Posterior vena cava (tissue), 2 donors: Measurements from ENCODE around the gene PRICKLE4. TPM values are rescaled to one million over a fixed set of nuclear protein-coding genes. Genes with fewer than 3 reads are reported as not detected.

Experiments
- DNase-seq: peaks from one replicate; pipeline ENCODE4 v3.0.0-alpha.2; 2020; ENCODE audit warnings: low spot score
- intact Hi-C, 2 donors: fragments of 100-400 bp; cut with DNase I; formaldehyde crosslinking; loops; one replicate each; pipeline versions ENCODE4 v1.14.1 to v1.14.2; 2022 to 2023
- long read RNA-seq, 2 donors: library from polyadenylated mRNA; unstranded; transcript quantifications; one replicate each; pipeline ENCODE4 v2.0.0, GENCODE V29; 2020 to 2021
- total RNA-seq, 2 donors: library from RNA; stranded (reverse); fragmentation: NEBNext Ultra II Directional; extraction: Animal tissue kit (Norgen Biotek cat#: 25700); gene quantifications; one replicate each; pipeline ENCODE4 v1.2.1, GENCODE V29; 2021
- donor health status: DM: yes; HTN: yes; CAD: no.
- donor health status: DM: yes; HTN: yes; CAD: no.

PRICKLE4 gene, protein sequence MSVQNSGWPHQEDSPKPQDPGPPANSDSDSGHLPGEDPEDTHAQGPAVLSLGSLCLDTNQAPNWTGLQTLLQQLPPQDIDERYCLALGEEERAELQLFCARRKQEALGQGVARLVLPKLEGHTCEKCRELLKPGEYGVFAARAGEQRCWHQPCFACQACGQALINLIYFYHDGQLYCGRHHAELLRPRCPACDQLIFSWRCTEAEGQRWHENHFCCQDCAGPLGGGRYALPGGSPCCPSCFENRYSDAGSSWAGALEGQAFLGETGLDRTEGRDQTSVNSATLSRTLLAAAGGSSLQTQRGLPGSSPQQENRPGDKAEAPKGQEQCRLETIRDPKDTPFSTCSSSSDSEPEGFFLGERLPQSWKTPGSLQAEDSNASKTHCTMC
- 1 to 10 TPM; 1.4 to 5.8 TPM for total RNA-seq
- long read RNA-seq, donor 1: 0 reads
- long read RNA-seq, donor 2: 0 reads

DNA sequence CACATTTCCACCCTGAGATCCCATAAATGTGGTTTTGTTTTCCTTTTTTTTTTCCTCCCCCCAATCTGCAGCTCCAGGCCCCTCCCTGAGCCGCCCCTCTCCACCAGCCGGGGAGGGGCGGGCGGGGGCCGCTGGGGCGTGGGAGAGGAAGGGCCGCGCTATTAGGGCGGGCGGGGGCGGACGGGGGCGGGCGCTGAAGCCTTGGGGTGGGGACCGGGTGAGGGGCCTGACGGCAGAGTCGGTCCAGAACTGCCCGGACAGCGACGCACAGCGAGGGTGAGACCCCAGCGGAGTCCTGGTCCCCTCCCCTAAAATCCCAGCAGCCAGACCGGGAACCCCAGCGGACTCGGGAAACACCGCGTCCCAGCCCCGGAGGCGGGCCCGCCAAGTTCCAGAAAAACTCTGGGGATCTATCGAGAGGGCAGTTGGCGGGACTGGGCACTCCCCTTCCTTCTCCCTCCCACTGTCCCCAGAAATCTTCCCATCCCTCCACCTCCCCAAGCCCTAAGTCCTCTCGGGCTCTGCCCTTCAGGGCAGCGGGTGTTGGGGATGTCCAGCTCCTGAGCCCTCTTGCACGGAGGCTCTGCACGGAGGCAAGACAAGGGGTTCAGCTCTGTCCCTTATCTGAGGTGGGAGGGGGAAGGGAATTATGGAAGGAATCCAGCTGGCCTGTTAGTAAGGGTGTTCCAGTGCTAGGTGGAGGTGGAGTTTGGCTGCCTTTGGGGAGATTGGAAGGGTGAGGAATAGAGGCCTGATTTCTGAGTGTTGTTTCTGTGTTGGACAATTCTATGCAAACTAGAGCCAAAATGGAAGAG is at the start of gene PRICKLE4:
TSS of gene PRICKLE4 (plus strand) at position 232 of the 815 bp plus-strand sequence. CDS start 2,692 bp downstream, outside the sequence.
- intact Hi-C loops: loop anchor here (1.0 to 10.0 kb wide), 3 partner anchors 154 to 264 kb away; no protein-coding TSS in a partner anchor
- peak; percentile 86 for DNase-seq

DNA sequence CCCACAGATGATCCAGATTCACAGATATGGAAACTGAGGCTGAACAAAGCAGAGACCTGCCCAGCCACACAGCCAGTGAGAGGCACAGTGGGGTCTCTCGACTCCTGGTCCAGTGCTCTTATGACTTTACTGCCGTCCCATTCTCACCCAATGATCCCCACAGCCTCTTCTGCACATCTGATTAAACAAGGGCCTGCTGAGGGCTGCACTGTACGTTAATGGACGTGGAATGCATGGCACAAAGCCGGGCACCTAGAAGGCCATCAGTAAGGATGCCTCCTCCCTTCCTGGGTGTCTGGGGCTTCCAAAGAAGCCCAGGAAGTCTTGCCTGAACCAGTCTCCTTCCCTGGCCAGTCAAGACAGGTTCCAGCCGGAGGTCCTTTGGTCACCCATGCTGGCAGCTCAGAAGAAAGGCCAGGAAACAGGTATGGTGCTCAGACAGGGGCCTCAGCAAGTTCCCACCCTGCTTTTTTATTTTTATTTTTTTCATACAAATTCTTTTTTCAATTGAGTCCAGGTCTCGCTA is 49.0 kb upstream of the PRICKLE4 start:
- intact Hi-C loops: no loop called here
- no peak for DNase-seq

DNA sequence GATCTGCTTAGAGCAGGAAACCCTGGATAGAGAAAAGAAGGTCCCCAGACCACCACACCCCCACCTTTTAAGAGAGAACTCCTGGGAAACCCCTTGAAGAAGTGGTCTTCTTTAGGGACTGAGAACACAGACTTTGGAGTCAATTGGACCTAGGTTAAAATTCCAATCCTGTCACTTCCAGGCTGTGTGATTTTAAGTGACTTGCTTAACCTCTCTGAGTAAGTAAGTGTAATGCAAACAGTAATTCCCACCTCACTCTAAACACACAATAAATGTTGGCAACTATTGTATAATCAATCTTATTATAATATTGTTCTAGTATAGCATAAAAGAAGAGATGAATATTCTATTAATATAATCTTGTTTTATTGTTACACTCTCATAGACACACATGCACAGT is 48.4 kb upstream of the PRICKLE4 start:
- intact Hi-C loops: no loop called here
- DNase-seq: no peak

DNA sequence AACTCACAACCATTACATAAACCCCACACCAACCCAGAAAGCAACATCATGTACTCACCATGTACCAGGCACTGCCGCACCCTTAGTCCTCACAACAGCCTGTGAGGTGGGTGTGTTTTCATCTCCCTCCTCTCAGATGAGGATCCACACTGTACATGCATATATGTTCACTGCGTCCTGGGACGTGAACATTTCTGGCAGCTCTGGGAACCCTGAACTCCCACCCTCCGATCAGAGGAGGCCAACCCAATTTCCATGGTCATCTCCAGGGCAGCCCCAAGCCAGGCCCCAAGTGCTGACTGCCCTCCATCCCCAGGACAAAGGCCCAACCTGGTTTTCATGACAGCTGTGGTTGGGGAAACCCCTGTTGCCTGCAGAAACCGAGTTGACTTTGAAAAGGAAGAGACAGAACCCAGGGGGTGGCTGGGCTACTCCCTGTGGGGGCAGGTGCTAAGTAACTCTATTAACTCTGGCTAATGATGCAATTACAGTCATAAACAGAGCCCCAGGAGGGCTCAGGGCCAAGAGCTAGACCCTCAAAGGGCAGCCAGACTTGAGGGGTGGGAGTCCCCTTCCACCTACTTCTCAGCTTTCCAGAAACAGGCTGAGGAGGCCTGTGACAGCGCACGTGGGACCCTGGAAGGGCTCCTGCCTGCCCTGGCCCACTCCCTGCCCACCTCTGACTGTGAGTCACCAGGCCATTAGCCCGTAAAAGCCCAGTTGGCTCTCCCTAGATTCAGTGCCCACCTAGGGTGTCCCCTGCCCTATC is 47.8 kb upstream of the PRICKLE4 start:
- DNase-seq: no peak
- intact Hi-C loops: no loop called here

DNA sequence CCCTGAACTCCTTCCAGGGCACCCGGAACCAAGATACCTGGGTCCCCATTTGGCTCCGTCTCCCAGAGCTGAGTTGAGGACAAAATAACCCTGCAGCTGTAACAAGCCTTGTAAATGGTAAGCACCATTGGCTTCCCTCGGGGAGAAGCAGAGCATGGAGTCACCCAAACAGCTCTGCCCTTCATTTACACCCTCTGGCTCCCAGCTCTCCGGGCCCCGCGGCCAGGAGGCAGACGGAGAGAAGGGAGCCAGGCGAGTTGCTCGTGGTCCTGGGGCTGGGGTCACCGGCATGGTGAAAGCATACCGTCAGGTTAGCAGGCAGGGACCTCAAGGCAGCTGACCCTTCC is 47.2 kb upstream of the PRICKLE4 start:
- intact Hi-C loops: no loop called here
- DNase-seq: no peak

DNA sequence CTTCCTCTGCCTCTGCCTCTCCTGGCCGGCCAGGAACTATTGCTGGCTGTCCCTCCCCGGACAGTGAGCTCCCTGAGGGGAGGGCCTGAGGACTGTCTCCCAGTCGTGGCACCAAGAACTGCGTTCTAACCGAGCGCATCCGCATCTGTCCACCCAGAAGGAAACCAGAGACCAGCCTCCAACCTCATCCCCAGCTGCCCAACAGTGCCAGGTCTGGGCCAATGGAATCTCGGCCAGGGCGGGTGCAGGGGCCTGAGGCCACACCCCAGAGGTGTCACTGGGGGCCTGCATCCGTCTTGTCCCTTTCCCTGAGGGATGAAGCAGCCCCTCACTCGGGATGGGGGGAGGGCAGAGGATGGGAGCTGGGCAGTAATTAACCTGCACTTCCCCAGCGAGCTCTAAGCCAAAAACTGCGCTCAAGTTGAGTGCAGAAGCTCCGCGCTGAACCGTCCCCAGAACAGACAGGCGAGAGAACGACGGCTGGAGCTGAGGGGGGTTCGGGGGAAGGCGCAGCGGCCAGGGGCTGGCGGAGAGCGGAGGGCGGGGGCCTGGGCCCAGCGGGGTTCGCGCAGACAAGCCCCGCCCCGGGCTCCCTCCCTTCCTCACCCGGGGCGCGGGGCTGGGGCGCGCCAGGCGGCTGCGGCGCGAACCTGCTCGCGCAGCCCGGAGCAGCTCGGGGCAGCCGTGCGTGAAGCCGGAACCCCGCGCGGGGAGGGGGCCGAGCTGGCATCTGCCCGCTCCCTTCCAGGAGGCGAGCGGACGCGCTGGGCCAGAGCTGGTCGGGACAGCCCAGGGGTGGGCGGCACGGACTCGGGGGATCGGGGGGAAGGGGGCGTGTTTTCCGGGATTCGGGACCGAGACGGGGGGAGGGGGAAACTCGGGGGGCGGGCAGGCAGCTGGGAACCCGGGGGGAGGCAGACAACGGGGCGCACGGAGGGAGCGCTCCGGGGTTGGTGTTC is 46.6 kb upstream of the PRICKLE4 start:
- intact Hi-C loops: no loop called here
- DNase-seq: peak; percentile 90

DNA sequence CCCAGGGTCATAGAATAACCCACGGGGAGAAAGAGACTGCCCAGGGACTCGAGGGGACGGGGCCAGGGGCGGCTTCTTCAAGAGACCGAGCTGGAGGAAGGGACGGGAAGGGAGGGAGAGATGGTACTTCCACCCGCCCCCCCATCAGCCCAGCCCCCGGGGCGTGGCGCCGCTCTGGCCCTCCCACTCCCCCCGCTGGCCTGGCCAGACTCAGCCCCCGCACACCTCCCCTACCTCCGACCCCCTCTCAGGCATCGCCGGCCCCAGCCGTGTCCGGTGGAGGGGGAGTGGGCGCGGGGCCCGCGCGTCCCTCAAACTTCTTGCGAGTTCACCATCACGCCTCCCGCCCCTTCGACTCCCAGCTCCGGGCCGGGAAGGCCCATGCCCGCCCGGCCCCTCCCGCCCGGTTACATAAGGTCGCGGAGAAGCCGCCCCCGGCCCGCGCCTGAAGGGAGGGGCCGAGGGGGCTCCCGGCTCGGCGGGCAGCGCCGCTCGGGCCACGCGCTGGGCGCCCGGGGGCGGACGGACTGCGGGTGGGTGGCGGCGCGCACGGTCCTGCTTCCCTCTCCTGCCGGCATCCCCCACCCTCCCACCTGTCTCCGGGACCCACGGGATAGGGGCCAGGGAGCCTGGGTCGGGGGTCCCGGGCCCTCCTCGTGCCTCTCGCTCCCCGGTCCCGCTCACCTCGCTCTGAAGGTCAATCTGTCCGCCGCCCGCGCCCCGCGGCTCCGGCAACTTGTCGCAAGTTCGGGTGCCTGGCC is 45.7 kb upstream of the PRICKLE4 start:
- DNase-seq: peak; percentile 94
- intact Hi-C loops: no loop called here

DNA sequence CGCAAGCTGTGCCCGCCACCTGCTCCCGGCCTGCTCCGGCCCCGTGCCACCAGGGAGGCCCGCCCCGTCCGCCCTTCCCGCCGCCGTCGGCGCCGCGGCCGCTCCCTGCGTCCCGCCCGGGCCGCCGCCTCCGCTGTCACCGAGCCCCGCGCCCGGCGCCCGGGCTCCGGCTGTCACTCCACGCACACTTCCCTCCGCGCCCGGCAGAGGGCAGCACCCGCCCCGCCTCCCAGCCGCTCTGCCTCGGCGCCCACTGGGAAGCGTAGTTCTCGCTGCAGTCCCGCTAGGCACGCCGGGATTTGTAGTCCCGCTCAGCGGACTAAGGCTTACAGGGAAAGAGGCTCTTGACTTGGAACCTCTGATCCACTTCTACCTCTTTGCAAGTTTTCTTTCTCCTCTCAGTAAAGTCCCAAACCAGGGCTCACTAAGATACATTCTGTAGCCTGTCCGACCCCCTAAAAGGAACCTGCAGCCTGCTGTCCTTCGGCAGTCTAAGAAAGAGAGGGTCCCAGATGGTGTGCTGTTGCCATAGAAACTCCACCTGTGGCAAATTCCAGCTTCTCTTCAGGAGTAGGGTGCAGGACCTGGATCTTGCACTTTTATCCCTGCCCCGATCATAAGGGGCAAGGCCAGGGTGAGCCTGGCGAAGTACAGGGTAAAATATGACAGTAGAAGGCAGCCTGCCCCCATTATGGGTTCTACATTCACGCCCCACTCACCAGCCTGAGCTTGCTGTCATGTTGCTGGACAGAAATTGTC is 45.0 kb upstream of the PRICKLE4 start, which contains the start of gene TFEB:
TSS of gene TFEB (minus strand) at position 182 of the 759 bp plus-strand sequence. CDS start 44,395 bp downstream, outside the sequence.
- DNase-seq: peak; percentile 99
- intact Hi-C loops: no loop called here

DNA sequence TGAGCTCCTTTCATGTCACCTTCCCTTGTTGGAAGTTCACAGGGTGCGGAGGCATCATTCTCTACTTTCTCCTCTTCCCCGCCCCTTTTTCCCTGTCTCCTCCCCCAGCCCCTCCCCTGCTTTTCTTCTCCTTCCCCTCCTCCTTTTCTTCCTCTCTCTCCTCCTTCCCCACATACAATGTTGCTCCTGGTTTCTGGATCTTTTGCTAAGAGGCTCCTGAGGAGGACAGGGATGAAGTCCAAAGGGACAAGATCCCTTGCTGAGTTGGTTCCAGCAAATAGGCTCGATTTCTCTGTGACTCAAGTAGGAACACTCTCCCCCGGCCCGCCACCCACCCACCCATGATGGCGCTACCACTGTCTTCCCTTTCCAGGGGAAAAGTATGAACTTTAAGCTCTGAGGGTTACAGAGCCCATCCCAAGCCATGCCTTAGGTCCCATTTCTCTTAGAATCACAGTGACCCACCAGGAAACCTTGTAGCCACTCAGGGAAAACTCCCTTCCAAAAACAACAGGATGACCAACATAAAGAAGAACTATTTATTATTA is 44.3 kb upstream of the PRICKLE4 start:
- DNase-seq: no peak
- intact Hi-C loops: no loop called here

DNA sequence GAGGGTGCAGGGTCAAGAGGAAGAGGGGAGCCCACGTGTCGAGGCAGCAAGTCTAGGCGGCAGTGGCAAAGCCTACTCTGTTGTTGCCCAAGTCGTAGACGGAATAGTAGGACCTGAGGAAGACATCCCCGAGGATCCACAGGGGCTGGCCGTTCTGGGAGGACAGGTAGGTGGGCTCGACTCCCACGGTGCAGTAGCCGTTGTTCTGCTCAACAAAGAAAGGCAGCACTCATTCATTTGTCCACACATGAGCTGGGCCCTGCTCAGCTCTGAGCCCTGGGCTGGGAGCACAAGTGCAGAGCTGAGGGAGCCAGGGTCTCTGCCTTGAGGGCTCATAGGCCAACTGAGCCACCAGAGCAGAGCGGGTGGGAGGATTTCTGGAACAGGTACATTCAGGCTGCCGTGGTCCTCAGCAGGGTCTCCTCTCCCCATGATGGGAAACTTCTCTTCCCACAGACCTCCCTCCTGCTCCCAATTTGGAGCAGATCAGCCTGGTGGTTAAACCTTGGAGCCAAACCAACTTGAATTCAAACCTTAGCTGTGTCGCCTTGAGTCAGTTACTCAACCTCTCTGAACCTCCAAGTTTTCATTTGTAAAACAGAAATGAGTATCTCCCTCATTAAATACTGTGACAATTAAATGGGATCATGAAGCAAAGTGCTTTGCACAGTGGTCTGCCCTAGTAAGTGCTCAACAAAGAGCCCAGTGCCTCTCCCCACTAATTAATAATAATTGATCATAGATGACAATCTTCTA is 43.6 kb upstream of the PRICKLE4 start:
- DNase-seq: no peak
- intact Hi-C loops: no loop called here

DNA sequence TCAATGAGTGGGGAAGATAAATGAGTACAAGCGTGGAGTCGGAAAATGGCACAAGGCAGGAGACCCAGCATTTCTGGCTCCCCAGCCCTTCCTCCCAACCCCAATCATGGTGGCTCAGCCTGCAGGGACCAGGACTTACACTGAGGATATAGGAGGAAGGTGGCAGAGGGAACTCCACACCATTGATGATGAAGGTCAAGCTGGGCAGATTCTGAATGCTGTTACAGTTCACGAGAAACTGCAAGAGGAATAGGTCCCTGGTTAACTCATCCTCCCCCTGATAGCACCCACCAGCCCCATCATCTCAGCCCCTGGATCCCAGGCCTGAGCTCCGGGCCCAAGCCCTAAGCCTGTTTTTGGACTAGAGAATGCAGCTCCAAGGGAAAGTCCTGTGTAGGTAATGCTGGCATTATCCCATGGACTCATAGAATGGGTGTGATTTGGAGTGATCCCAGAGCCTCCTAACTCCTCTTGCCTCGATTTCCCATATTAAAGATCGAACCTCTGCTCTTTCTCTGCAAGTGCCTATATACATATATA is 42.9 kb upstream of the PRICKLE4 start:
- no peak for DNase-seq
- intact Hi-C loops: no loop called here

DNA sequence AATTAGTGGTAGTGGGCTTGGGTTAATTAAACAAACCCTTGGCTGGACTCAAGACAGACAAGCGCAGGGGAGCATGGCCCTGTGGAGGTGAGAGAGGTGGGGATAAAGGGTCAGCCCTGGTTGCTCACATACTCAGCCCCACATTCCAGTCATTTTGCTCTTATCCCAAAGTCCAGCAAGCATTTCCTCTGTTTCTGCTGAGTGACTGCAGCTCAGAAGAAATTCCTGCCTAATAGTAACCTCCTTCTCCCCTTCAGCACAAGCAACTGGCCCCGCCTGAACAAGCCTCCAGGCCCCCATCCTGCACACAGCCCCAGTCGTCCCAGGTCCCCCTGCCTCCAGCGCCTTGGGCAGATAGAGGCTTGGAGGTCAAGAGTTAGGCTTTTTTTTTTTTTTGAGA is 41.5 kb upstream of the PRICKLE4 start:
- no peak for DNase-seq
- intact Hi-C loops: no loop called here

DNA sequence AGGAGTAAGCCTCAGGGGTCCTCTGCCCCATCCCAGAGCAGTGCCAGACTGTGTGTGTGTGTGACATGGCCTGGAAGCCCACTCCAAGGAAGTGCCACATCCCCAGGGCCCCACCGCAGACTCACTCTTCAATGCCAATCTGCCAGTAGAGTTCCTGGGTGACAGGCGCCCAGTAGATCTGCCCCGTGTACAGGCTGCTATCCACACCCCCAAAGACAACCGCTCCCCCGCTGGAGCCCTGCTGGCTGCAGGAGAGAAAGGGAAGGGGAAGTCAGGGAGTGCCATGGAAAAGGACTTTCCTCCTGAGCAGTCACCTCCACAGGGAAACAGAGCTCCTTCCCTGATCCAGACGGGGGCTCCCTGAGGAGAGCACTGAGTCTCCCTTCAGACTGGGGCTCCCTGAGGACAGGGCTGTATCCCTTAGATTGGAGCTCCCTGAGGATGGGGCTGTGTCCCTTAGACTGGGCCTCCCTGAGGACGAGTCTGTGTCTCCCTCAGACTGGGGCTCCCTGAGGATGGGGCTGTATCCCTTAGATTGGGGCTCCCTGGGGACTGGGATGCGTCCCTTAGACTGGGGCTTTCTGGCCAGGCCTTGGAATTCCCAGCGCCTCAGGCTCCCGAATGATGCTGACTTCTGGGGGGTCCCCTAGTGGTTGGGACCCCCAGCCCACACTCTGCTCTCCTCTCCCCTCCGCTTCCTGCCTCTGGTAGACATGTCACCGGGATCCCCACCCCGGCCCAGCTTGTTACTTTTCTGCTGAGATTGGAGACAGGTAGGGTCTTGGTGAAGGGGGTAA is 40.0 kb upstream of the PRICKLE4 start:
- DNase-seq: no peak
- intact Hi-C loops: no loop called here

DNA sequence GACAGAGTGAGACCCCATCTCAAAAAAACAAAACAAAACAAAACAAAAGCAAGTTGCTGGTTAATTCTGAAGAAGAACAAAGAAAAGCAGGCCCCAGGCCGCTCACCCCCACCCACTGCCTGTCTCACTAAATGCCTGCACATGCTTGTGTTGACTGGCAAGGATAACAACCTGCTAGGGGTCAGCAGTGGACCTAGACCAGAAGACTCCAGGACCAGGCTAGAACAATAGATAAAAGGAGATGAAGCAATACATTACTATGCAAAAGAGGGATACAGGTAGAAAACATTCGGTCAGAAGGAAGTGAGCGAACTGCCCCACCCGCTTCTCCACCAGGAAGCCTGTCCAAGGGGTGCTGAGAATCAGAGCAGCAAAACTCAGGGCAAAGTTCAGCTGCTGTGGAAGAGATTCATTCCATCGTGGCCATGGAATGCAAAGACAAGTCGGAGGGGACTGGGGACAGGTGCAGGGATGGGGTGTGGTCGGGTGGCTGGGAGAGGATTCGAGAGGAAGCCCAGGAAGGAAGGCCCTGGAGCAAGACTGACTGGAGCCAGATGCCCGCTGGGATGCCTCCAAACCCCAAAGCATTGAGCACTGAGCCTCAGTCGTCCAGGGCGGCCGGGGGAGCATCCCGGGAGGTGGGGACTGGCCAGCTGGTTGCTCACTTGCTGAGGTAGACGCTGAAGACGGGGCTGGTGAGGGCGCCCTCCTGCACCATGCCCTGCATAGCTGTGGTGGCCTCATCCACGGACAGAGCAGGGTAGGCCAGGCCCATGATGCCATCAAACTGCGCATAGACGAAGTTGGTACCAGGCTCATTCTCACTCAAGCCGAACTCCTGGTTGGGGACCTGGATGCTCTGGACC is 38.7 kb upstream of the PRICKLE4 start:
- intact Hi-C loops: no loop called here
- DNase-seq: no peak
